ENCODE measurements around the gene TMEM17. TPM values are rescaled to one million over a fixed set of nuclear protein-coding genes. Genes with fewer than 3 reads are reported as not detected.
"Not testable (repeated sequence)": the region's sequence is repeated elsewhere in the genome, so short reads cannot be mapped to it uniquely, and the experiment has no call there.

The TMEM17 gene
- polyA plus RNA-seq, 1 experiment, result 2.8 TPM

GRCh38 chr2:62526531-62527381, 20.8 kb upstream of the TMEM17 start:
- H3K36me3 ChIP-seq (ENCODE audit: control insufficient read depth, insufficient read depth, low read length), result no peaks in the 10 kb centered on the region
- ChIA-PET POLR2A (no interaction called here), CTCF (interaction anchor here (0.7 to 1.3 kb wide), 2 partner anchors 8 to 1510 kb away, joined by 3 read pairs; no protein-coding TSS in a partner anchor)
- H3K4me3 ChIP-seq (ENCODE audit: low read depth, low read length), result no peak overlapping the region
- no peaks in the 10 kb centered on the region for H3K27me3 ChIP-seq (ENCODE audit: control insufficient read depth, insufficient read depth, low read length)
- no peak for DNase-seq (ENCODE audit: low read depth)
- TF ChIP-seq CTCF (IDR thresholded peaks at IDR 0.05; ENCODE audit: insufficient read depth, low read depth, low read length), result no peak

GRCh38 chr2:62525549-62526269, 19.7 kb upstream of the TMEM17 start:
- TF ChIP-seq CTCF (IDR thresholded peaks at IDR 0.05; ENCODE audit: insufficient read depth, low read depth, low read length), result no peak
- no peaks in the 10 kb centered on the region for H3K36me3 ChIP-seq (ENCODE audit: control insufficient read depth, insufficient read depth, low read length)
- DNase-seq (ENCODE audit: low read depth), result no peak
- H3K4me3 ChIP-seq (ENCODE audit: low read depth, low read length), result no peak overlapping the region
- ChIA-PET POLR2A (no interaction called here), CTCF (interaction anchor here (0.7 to 1.3 kb wide), 2 partner anchors 9 to 1511 kb away, joined by 3 read pairs; no protein-coding TSS in a partner anchor)
- no peaks in the 10 kb centered on the region for H3K27me3 ChIP-seq (ENCODE audit: control insufficient read depth, insufficient read depth, low read length)

GRCh38 chr2:62524293-62524941, 18.4 kb upstream of the TMEM17 start:
- TF ChIP-seq CTCF (IDR thresholded peaks at IDR 0.05; ENCODE audit: insufficient read depth, low read depth, low read length), result no peak
- ChIA-PET CTCF (no interaction called here), POLR2A (no interaction called here)
- no peak overlapping the region for H3K4me3 ChIP-seq (ENCODE audit: low read depth, low read length)
- no peaks in the 10 kb centered on the region for H3K27me3 ChIP-seq (ENCODE audit: control insufficient read depth, insufficient read depth, low read length)
- DNase-seq (ENCODE audit: low read depth), result no peak
- H3K36me3 ChIP-seq (ENCODE audit: control insufficient read depth, insufficient read depth, low read length), result no peaks in the 10 kb centered on the region

GRCh38 chr2:62521061-62521460, 15.1 kb upstream of the TMEM17 start:
- POLR2A ChIA-PET; DNase-seq (ENCODE audit: low read depth); H3K36me3 ChIP-seq (ENCODE audit: control insufficient read depth, insufficient read depth, low read length); H3K4me3 ChIP-seq (ENCODE audit: low read depth, low read length); H3K27me3 ChIP-seq (ENCODE audit: control insufficient read depth, insufficient read depth, low read length): not testable (repeated sequence)
- CTCF ChIA-PET, result interaction anchor here (1.1 kb wide), 1 partner anchor 15 kb away, joined by 3 read pairs; the partner anchor contains the start of gene TMEM17

- POLR2A ChIA-PET, result no interaction called here
- Histone ChIP-seq H3K36me3 (ENCODE audit: control insufficient read depth, insufficient read depth, low read length) (no peaks in the 10 kb centered on the region), H3K27me3 (ENCODE audit: control insufficient read depth, insufficient read depth, low read length) (no peaks in the 10 kb centered on the region), H3K4me3 (ENCODE audit: low read depth, low read length) (no peak overlapping the region)
- no peak for TF ChIP-seq CTCF (IDR thresholded peaks at IDR 0.05; ENCODE audit: insufficient read depth, low read depth, low read length)
- DNase-seq (ENCODE audit: low read depth), result no peak
- CTCF ChIA-PET, result interaction anchor here (0.7 kb wide), 1 partner anchor 55 kb away, joined by 3 read pairs; no protein-coding TSS in a partner anchor
Observed at GRCh38 chr2:62512384-62512783, 6.4 kb upstream of the TMEM17 start.

All from BJ (cell line).